ENCODE results near the gene CDC14A.
"Not testable (repeated sequence)": the region's sequence is repeated elsewhere in the genome, so short reads cannot be mapped to it uniquely, and the experiment has no call there.

DNA sequence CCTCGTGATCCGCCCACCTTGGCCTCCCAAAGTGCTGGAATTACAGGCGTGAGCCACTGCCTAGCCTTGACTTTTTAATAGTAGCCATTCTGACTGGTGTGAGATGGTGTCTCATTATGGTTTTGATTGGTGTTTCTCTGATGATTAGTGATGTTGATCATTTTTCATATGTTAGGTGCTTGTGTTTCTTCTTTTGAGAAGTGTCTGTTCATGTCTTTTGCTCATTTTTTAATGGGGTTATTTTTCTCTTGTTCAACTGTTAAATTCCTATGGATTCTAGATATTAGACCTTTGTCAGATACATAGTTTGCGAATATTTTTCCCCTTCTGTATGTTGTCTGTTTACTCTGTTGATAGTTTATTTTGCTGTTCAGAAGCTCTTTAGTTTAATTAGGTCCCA is 17.0 kb downstream of the CDC14A start:
- TF ChIP-seq FOXM1 (IDR thresholded peaks at IDR 0.05; ENCODE audit: borderline replicate concordance); FOXK2 (IDR thresholded peaks at IDR 0.05); SUZ12 (IDR thresholded peaks at IDR 0.05); SP1 (IDR thresholded peaks at IDR 0.05); ZNF384 (IDR thresholded peaks at IDR 0.05); BHLHE40 (IDR thresholded peaks at IDR 0.05; ENCODE audit: borderline replicate concordance); L3MBTL2 (conservative IDR thresholded peaks at IDR 0.05); HDGF (IDR thresholded peaks at IDR 0.05; ENCODE audit: borderline replicate concordance); NFRKB (IDR thresholded peaks at IDR 0.05); ARNT (IDR thresholded peaks at IDR 0.05); FOXA1 (IDR thresholded peaks at IDR 0.05); TARDBP (IDR thresholded peaks at IDR 0.05); ELF4 (IDR thresholded peaks at IDR 0.05): not testable (repeated sequence)

Data from HEK293T (cell line).